SK-N-MC (cell line): ENCODE measurements around the gene KLHL35.

Source experiments
- EZH2 ChIP-seq: fragments of 200-600 bp; sonication (generic); IDR thresholded peaks from one replicate; pipeline ENCODE4 v1.6.1; 2017; ENCODE audit warnings: antibody characterized with exemption
- FOXP2 ChIP-seq: optimal IDR thresholded peaks from 2 replicates; pipeline ENCODE3; 2011; ENCODE audit warnings: mild to moderate bottlenecking, moderate library complexity; ENCODE audit not compliant: insufficient read depth; ENCODE audit errors: extremely low read length, control extremely low read depth
- POLR2AphosphoS5 ChIP-seq: IDR thresholded peaks from 2 replicates; pipeline ENCODE4 v1.6.1; 2012; ENCODE audit warnings: mild to moderate bottlenecking, low read depth, low read length, borderline replicate concordance

DNA sequence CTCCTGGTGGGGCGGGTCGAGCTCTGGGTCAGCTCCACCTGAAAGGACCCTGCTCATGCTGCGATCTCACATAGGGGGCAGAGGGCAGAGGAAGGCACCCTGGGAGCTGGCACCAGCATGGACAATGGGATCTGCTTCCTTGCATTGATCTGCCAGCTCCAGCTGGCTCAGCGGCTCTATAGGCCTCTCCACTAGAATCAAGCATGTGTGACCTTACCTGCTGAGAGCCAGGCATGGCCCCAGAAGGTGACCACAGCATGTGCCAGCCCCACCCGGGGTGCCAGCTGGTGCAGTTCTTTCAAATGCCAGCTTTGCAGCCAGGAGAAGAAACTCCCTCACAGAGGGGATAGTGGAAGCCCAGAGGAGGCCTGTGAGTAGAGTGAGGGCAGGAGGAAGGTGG lies 22.0 kb upstream of the KLHL35 start:
- no peak for TF ChIP-seq POLR2AphosphoS5
- TF ChIP-seq FOXP2, result no peak
- TF ChIP-seq EZH2, result no peak
